ENCODE results near the gene CEMIP2. TPM values are rescaled to one million over a fixed set of nuclear protein-coding genes. Genes with fewer than 3 reads are reported as not detected.
"Not testable (repeated sequence)": the region's sequence is repeated elsewhere in the genome, so short reads cannot be mapped to it uniquely, and the experiment has no call there.

Gene CEMIP2
- total RNA-seq, 1 experiment from 2014 or later = 21.8 TPM

GRCh38 chr9:71657276-71657675, 111.0 kb downstream of the CEMIP2 start:
- not testable (repeated sequence) for H3K4me3 ChIP-seq (ENCODE audit: insufficient read depth, low read depth, low read length); H3K36me3 ChIP-seq (replicated peaks; ENCODE audit: control insufficient read depth, insufficient read depth, low read length); H3K27me3 ChIP-seq (ENCODE audit: control insufficient read depth, insufficient read depth, low read length); DNase-seq

- DNase-seq = no peak
- no peak overlapping the region for H3K4me3 ChIP-seq (ENCODE audit: insufficient read depth, low read depth, low read length)
- no peaks in the 10 kb centered on the region for H3K27me3 ChIP-seq (ENCODE audit: control insufficient read depth, insufficient read depth, low read length)
- H3K36me3 ChIP-seq (replicated peaks; ENCODE audit: control insufficient read depth, insufficient read depth, low read length) = no peaks in the 10 kb centered on the region
Observed at GRCh38 chr9:71656496-71656895, 111.8 kb downstream of the CEMIP2 start.

GRCh38 chr9:71655778-71656177, 112.5 kb downstream of the CEMIP2 start:
- no peaks in the 10 kb centered on the region for H3K27me3 ChIP-seq (ENCODE audit: control insufficient read depth, insufficient read depth, low read length)
- no peaks in the 10 kb centered on the region for H3K36me3 ChIP-seq (replicated peaks; ENCODE audit: control insufficient read depth, insufficient read depth, low read length)
- DNase-seq = no peak
- H3K4me3 ChIP-seq (ENCODE audit: insufficient read depth, low read depth, low read length) = no peak overlapping the region

- Histone ChIP-seq H3K27me3 (ENCODE audit: control insufficient read depth, insufficient read depth, low read length) (no peaks in the 10 kb centered on the region), H3K36me3 (replicated peaks; ENCODE audit: control insufficient read depth, insufficient read depth, low read length) (no peaks in the 10 kb centered on the region), H3K4me3 (ENCODE audit: insufficient read depth, low read depth, low read length) (no peak overlapping the region)
- no peak for DNase-seq
Observed at GRCh38 chr9:71655141-71655540, 113.2 kb downstream of the CEMIP2 start.

GRCh38 chr9:71652480-71652879, 115.8 kb downstream of the CEMIP2 start:
- H3K27me3 ChIP-seq (ENCODE audit: control insufficient read depth, insufficient read depth, low read length) = no peaks in the 10 kb centered on the region
- DNase-seq = no peak
- H3K36me3 ChIP-seq (replicated peaks; ENCODE audit: control insufficient read depth, insufficient read depth, low read length) = no peaks in the 10 kb centered on the region
- H3K4me3 ChIP-seq (ENCODE audit: insufficient read depth, low read depth, low read length) = no peak overlapping the region

GRCh38 chr9:71648453-71648852, 119.9 kb downstream of the CEMIP2 start:
- no peak for DNase-seq
- Histone ChIP-seq H3K36me3 (replicated peaks; ENCODE audit: control insufficient read depth, insufficient read depth, low read length) (no peaks in the 10 kb centered on the region), H3K4me3 (ENCODE audit: insufficient read depth, low read depth, low read length) (no peak overlapping the region), H3K27me3 (ENCODE audit: control insufficient read depth, insufficient read depth, low read length) (peaks cover 5% of the 10 kb centered on the region)

- Histone ChIP-seq H3K36me3 (replicated peaks; ENCODE audit: control insufficient read depth, insufficient read depth, low read length) (no peaks in the 10 kb centered on the region), H3K27me3 (ENCODE audit: control insufficient read depth, insufficient read depth, low read length) (peaks cover 5% of the 10 kb centered on the region), H3K4me3 (ENCODE audit: insufficient read depth, low read depth, low read length) (no peak overlapping the region)
- no peak for DNase-seq
Observed at GRCh38 chr9:71647094-71647591, 121.2 kb downstream of the CEMIP2 start.

- H3K27me3 ChIP-seq (ENCODE audit: control insufficient read depth, insufficient read depth, low read length) = peaks cover 5% of the 10 kb centered on the region
- no peaks in the 10 kb centered on the region for H3K36me3 ChIP-seq (replicated peaks; ENCODE audit: control insufficient read depth, insufficient read depth, low read length)
- no peak overlapping the region for H3K4me3 ChIP-seq (ENCODE audit: insufficient read depth, low read depth, low read length)
- no peak for DNase-seq
Observed at GRCh38 chr9:71646131-71646530, 122.2 kb downstream of the CEMIP2 start.

GRCh38 chr9:71644819-71645362, 123.4 kb downstream of the CEMIP2 start:
- Histone ChIP-seq H3K4me3 (ENCODE audit: insufficient read depth, low read depth, low read length) (no peak overlapping the region), H3K36me3 (replicated peaks; ENCODE audit: control insufficient read depth, insufficient read depth, low read length) (no peaks in the 10 kb centered on the region), H3K27me3 (ENCODE audit: control insufficient read depth, insufficient read depth, low read length) (peaks cover 5% of the 10 kb centered on the region)
- no peak for DNase-seq

- DNase-seq = no peak
- no peaks in the 10 kb centered on the region for H3K36me3 ChIP-seq (replicated peaks; ENCODE audit: control insufficient read depth, insufficient read depth, low read length)
- H3K27me3 ChIP-seq (ENCODE audit: control insufficient read depth, insufficient read depth, low read length) = peaks cover 5% of the 10 kb centered on the region
- H3K4me3 ChIP-seq (ENCODE audit: insufficient read depth, low read depth, low read length) = no peak overlapping the region
Observed at GRCh38 chr9:71643330-71643729, 125.0 kb downstream of the CEMIP2 start.

- Histone ChIP-seq H3K4me3 (ENCODE audit: insufficient read depth, low read depth, low read length) (no peak overlapping the region), H3K27me3 (ENCODE audit: control insufficient read depth, insufficient read depth, low read length) (peaks cover 5% of the 10 kb centered on the region)
- no peak for DNase-seq
Observed at GRCh38 chr9:71642056-71642455, 126.3 kb downstream of the CEMIP2 start.

GRCh38 chr9:71638627-71639026, 129.7 kb downstream of the CEMIP2 start:
- H3K4me3 ChIP-seq (ENCODE audit: insufficient read depth, low read depth, low read length) = no peak overlapping the region

More at GRCh38 chr9:71642056-71642455, 126.3 kb downstream of the CEMIP2 start:
- H3K36me3 ChIP-seq (replicated peaks; ENCODE audit: control insufficient read depth, insufficient read depth, low read length) = no peaks in the 10 kb centered on the region

GRCh38 chr9:71637926-71638325, 130.4 kb downstream of the CEMIP2 start:
- DNase-seq = no peak
- no peaks in the 10 kb centered on the region for H3K36me3 ChIP-seq (replicated peaks; ENCODE audit: control insufficient read depth, insufficient read depth, low read length)
- H3K27me3 ChIP-seq (ENCODE audit: control insufficient read depth, insufficient read depth, low read length) = no peaks in the 10 kb centered on the region
- H3K4me3 ChIP-seq (ENCODE audit: insufficient read depth, low read depth, low read length) = no peak overlapping the region

More at GRCh38 chr9:71638627-71639026, 129.7 kb downstream of the CEMIP2 start:
- Histone ChIP-seq H3K36me3 (replicated peaks; ENCODE audit: control insufficient read depth, insufficient read depth, low read length) (no peaks in the 10 kb centered on the region), H3K27me3 (ENCODE audit: control insufficient read depth, insufficient read depth, low read length) (no peaks in the 10 kb centered on the region)
- no peak for DNase-seq

GRCh38 chr9:71637375-71637774, 130.9 kb downstream of the CEMIP2 start:
- Histone ChIP-seq H3K36me3 (replicated peaks; ENCODE audit: control insufficient read depth, insufficient read depth, low read length) (no peaks in the 10 kb centered on the region), H3K27me3 (ENCODE audit: control insufficient read depth, insufficient read depth, low read length) (no peaks in the 10 kb centered on the region), H3K4me3 (ENCODE audit: insufficient read depth, low read depth, low read length) (no peak overlapping the region)
- DNase-seq = no peak

GRCh38 chr9:71636143-71636839, 132.0 kb downstream of the CEMIP2 start:
- no peak overlapping the region for H3K4me3 ChIP-seq (ENCODE audit: insufficient read depth, low read depth, low read length)
- no peak for DNase-seq
- H3K27me3 ChIP-seq (ENCODE audit: control insufficient read depth, insufficient read depth, low read length) = no peaks in the 10 kb centered on the region
- no peaks in the 10 kb centered on the region for H3K36me3 ChIP-seq (replicated peaks; ENCODE audit: control insufficient read depth, insufficient read depth, low read length)

All from H7 (cell line).